Stimulated activated CD4-positive, alpha-beta T cell treated with anti-CD3 and anti-CD28 coated beads, Interleukin-1b, Interleukin-23, amount 100 ng/mL, for 48 hours (primary cell): ENCODE results near the gene SDCCAG8.
"Not testable (repeated sequence)": the region's sequence is repeated elsewhere in the genome, so short reads cannot be mapped to it uniquely, and the experiment has no call there.

Experiments used
- DNase-seq: peaks from one replicate; pipeline ENCODE4 v3.0.0-alpha.2; 2020

The SDCCAG8 gene

DNA sequence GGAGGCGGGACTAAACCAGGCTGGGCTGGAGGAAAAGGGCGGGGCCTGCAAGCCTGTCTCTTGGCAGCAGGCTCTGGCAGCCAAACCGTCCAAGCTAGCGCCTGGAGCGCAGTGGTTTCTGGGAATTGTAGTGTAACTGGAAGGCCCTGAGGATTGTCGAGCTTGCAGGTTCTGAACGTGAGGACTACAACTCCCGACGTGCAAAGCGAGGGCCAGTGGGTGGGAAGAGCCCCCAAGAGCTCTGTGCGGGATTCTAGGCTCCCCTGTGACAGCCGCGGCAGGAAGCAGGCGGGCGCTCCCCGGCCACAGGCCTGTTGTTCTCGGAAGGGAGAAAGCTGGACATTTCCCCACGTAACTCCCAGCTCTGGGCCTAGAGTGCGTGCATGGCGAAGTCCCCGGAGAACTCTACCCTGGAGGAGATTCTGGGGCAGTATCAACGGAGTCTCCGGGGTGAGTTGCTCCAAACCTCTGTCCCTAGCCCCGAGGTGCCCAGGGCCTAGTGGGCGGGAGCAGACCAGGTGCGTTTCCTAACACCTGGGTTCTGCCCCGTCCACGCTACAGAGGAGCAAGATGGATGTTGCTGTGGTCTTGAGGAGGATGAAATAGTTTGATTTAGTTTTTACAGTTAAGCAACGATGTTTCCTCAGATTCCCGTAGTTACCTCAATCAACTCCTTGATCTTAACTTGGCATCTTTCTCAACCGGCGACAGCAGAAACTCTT lies at the start of gene SDCCAG8:
Gene SDCCAG8, plus strand, starts transcription at position 251 of the 722 bp plus-strand sequence. Its CDS starts 133 bp downstream, at position 384.
- peak; percentile 97 for DNase-seq

- not testable (repeated sequence) for DNase-seq
These were observed 43.9 kb upstream of the SDCCAG8 start for GRCh38 chr1:243211984-243212383.

DNA sequence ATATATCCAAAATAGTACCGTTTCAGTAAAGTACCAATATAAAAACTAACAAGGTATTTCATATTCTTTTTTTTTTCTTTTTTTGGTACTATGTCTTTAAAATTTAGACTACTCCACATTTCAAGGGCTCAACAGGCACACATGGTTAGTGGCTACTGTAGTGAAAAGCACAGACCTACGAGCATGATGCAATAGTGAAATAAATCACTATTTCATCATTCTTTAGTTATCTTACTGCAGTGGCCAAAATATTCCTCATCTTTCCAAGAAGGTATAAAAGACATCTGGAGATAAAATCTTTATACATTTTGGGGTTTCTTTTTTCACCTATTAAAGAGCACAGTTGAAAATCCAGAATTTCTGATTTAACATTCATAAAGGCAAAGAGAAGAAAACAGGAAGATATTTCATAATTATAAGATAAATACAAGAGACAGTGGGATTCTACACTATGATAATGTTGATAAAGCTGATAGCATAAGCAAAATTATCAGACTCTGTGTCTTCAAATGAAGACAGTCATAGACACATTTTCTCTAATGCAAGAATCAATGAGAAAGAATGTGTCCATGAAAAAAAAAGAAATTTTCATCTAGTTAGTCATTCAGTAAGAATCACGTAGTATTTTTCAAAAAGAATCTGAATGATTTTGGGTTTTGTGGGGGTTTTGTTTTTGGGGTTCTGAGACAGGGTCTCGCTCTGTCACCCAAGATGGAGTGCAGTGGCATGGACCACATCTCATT lies 42.6 kb upstream of the SDCCAG8 start:
- no peak for DNase-seq

GRCh38 chr1:243215276-243215875 lies 40.5 kb upstream of the SDCCAG8 start:
- DNase-seq, result not testable (repeated sequence)

GRCh38 chr1:243216741-243217140 lies 39.1 kb upstream of the SDCCAG8 start:
- no peak for DNase-seq

- no peak for DNase-seq
These were observed 38.5 kb upstream of the SDCCAG8 start for GRCh38 chr1:243217349-243217748.

- DNase-seq, result no peak
These were observed 37.8 kb upstream of the SDCCAG8 start for GRCh38 chr1:243218059-243218458.

DNA sequence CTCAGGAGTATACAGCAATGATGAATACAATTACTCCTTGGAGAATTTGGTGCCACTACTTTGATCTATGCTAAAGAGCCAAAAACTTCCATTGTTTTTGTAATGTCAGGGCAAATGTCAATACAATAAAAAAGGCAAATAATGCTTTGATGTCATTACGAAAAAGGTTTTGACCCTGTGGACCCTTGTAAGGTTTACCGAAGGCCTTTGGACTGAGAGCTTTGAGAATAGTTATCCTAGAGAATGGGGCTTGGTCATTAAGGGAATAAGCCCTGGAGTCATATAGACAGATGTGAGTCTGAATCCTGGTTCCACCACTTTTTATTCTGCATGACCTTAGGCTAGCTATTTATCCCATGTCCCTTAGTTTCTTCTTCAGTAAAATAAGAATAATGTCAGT lies 28.2 kb upstream of the SDCCAG8 start:
- DNase-seq, result no peak

DNA sequence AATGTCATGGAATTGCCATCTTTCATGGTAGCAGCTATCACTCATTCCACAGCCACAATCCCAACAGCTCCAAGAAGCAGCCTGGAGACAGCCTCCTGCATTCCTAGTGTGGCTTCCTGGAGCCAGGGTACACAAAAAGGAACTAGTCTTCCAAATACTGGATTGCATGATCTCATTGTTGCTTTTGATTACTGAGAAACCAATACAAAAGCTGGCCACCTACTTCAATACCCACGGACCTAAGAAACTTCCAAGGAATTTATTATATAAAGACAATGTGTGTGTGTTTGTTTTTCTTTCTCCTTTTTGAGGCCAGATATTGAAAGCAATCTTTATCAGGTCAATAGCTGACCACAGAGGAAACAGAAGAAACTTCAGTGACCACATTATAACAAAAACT lies 26.3 kb upstream of the SDCCAG8 start:
- DNase-seq, result no peak

- DNase-seq, result no peak
These were observed 24.9 kb upstream of the SDCCAG8 start for GRCh38 chr1:243230914-243231313.

DNA sequence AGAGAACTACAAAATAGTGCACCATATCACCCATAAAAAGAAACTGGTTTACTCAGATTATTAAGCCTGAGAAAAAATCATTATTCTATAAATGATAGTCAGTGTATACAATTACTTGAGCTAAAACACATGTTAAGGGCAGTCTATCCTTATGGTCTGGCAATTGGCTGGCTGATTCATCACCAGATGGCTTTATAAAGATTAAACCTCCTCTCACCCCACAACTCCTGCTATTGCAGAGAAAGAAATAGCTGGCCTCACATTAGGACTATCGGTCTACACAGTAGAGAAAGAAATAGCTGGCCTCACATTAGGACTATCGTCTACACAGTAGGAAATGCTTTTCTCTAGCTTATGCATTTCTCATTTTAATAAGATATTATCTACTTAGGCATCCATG lies 21.9 kb upstream of the SDCCAG8 start:
- DNase-seq, result no peak

GRCh38 chr1:243234978-243235647 lies 20.7 kb upstream of the SDCCAG8 start:
- no peak for DNase-seq

- no peak for DNase-seq
These were observed 19.1 kb upstream of the SDCCAG8 start for GRCh38 chr1:243236604-243237252.

DNA sequence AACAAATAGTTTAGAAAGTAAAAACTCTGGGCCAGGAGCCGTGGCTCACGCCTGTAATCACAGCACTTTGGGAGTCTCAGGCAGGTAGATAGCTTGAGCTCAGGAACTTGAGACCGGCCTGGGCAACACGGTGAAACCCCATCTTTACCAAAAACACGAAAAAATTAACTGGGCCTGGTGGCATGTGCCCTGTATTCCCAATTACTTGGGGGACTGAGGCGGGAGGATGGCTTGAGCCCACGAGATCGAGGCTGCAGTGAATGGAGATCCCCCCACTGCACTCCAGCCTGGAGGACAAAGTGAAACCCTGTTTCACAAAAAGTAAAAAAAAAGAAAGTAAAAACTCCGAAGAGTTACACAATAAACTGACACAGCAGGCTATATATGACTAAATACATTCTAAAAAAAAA lies 11.4 kb upstream of the SDCCAG8 start:
- no peak for DNase-seq

- no peak for DNase-seq
These were observed 8.9 kb upstream of the SDCCAG8 start for GRCh38 chr1:243246916-243247315.

DNA sequence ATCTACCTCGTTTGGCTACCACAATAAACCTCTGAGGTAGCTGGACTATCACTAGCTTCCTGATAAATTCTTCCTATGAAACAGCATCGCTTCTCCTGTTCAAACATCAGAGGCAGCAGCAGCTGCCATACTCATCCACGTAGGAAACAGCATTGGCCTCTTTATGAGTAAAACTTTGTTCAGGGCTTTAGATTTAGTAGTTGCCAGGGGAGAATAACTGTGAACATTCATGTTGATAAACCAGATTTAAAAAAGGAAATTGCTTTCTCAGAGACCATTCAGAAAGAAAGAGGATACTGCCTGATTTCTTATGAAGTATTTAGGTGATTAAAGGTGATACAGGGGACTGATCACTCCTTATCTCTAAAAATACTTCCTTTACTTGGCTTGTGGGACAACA lies 7.9 kb upstream of the SDCCAG8 start:
- DNase-seq, result no peak

- no peak for DNase-seq
These were observed 6.6 kb upstream of the SDCCAG8 start for GRCh38 chr1:243249214-243249613.

GRCh38 chr1:243250102-243250501 lies 5.7 kb upstream of the SDCCAG8 start:
- no peak for DNase-seq

- DNase-seq, result no peak
These were observed 4.3 kb upstream of the SDCCAG8 start for GRCh38 chr1:243251539-243251938.

DNA sequence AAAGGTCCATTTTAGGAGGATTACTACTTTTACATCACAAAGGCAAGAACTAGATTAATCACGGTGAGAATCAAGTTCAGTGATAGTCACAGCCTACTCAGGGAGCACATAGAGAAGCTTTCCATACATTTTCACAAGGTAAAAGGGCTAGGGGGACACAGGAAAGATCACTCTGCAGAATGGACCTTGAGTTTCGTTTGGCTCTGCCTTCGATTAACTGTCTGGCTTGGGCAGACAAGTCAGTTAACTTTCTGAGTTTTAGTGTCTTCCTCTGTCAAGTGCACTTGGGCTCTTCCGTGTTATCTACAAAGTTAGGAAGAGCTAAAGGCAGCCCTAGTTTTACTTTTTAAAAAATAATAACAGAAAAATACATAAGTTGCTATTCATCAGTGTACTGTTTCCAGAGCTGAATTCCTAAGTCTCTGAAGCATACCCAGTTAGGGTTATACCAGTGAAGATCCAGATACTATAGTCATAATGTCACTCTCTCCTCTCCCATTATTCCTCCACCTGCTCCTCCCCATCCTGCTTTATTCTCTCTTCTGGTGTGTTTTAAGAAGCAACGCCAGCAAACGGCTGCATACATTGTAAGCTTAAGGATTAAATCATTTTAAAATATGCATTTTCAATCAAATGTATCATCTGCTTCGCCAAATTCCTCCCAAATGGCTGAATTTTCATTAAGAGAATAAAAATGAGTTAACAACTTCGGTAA lies 2.5 kb upstream of the SDCCAG8 start:
- DNase-seq, result no peak

DNA sequence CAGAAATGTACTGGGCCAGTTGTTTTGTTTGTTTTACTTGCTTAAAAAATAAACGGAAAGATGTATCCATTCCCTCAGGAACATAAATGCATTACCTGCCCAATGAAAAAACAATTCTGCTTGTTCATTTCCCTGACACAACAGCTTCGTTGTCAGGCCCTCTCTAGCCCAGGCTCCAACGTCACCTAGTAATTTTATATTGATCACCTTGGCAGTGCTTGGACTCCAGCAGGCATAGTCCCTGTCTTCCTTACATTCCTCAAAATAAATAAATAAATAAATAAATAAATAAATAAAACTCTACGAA lies 2.0 kb upstream of the SDCCAG8 start:
- no peak for DNase-seq

DNA sequence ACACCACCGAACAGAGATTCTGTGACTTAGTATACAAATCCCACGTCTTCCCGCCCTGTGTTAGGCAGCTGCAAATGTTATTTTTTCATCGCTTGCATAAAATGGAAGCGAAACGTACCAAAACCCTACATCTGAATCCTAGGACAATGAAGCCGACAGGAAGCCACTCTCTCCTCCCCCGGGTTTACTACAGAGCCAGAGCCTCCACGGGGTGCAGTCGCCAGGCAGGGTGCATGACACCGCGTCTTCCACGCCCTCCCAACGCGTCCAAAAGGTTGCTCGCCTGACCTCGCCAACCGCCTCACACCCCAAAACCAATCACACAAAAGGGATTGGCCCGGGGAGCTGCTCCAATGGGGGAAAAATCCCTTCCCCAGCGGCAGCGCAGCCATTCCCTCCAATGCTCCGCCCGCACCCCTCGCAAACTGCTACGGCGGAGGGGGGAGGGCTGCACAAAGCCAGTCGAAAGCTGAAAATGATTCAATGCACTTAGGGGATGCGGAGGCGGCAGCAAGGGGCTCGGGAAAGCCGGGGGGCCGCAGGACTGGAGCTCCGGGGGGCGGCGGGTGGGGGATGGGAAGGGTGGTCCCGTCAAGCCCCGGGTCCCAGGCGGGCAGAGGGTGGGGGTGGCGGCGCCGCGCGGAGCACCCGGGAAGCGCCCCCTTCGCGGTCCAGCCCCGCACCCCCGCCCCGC lies 1.5 kb upstream of the SDCCAG8 start:
- peak; percentile 72 for DNase-seq
